Lung microvascular endothelial cell (primary cell): Measurements from ENCODE around the gene OR6N1. TPM values are rescaled to one million over a fixed set of nuclear protein-coding genes. Genes with fewer than 3 reads are reported as not detected.

ENCODE experiments used
- DNase-seq, 2 donors: peaks; one replicate each; pipeline versions ENCODE4 v3.0.0 to v3.0.0-alpha.2; 2010; ENCODE audit warnings: low read depth in 2 of 2
- total RNA-seq: library from RNA; depleted of rRNA; stranded (reverse); fragments of >200 nt; gene quantifications from 2 replicates; pipeline ENCODE4 v1.2.1, GENCODE V29; 2014

Gene OR6N1
- total RNA-seq, 1 donor from 2014 or later: not detected

GRCh38 chr1:158752155-158752712, 19.8 kb downstream of the OR6N1 start:
- DNase-seq: no peak

DNA sequence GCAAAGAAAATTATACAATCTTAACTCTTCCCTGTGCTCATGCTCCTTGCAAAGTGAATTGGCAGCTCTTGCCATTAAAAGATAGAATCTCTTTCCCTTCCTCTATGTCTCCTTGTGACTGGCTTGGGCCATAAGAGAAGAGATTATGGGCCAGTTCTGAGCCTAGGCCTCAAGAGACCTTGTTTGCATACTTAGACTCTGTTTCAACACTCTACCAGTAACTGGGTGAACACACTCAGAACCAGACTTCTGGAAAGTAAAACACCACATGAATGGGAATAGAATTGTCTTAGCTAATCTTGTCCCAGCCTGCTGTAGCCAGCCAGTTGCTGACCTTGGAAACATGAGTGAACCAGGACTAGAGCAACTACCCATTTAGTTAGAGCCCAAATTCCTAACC, 36.1 kb downstream of the OR6N1 start:
- DNase-seq: no peak

- DNase-seq: no peak
Observed at GRCh38 chr1:158732524-158732923, 39.5 kb downstream of the OR6N1 start.

DNA sequence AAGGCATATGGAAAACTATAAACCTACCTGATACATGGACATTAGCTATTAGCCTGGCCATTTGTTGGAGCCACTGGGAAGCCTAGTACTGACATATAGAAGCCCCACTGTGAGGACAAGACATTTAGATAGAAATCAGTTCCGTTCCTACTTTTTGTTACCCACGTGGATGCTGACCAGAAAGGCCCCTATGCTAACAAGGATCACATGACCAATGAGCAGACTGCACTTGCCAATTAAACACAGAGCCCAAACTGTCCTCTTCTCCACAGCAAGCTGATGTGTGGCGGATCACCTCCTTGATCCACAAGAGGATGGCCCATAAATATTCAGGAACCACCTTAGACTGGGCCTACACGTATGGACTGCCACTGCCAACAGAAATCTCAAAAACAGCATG, 40.3 kb downstream of the OR6N1 start:
- DNase-seq: no peak

GRCh38 chr1:158730453-158730852, 41.5 kb downstream of the OR6N1 start:
- DNase-seq: no peak

DNA sequence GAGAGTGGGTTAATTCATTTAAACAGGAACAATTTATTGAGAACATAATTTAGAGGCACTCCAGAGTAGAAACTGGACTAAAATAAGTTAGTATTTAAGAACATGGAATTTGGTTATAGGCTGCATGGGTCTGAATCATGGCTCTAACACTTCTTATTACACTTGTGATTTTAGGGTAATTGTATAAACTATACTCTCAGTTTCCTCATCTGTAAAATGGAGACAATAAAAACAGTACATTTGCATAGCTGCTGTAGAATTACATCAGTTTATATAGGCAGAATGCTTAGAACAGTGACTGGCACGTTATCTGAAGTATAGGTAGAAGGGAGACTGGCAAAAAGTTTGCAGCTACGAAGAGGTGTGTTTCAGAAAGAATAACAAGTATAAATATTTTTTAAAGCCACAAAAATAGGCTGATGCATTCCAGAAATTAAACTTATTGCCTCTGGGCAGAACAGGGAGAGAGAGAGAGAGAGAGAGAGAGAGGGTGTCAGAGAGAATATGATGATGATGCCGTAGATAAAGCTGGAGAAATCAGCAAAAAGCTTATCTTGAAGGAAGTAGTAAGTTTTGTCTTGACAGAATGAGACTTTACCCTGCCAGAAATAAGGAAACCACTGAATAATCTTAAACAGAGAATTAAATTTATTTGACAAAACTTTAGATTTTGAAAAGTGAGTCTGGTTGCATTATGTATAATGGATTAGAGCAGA, 43.3 kb downstream of the OR6N1 start:
- no peak for DNase-seq

DNA sequence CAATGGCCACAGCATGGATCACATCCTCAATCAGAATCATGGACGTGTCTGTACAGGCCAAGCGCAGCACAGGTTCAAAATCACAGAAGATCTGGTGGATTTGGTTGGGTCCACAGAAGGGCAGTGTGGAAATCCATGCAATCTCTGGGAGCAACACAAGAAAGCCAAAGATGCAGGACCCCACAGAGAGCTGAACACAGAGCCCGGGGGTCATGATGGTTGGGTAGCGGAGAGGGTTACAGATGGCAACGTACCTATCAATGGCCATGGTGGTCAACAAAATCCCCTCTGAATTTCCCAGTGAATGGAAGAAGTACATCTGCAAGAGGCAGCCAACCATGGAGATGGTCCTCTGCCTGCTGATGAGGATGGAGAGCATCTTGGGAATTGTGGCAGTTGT, 47.6 kb downstream of the OR6N1 start:
- no peak for DNase-seq

GRCh38 chr1:158720620-158721019, 51.4 kb downstream of the OR6N1 start, which contains the start of gene OR6K3:
OR6K3 (minus strand) TSS chr1:158720720; CDS start chr1:158718115, 2,605 bp downstream.
- DNase-seq: no peak

DNA sequence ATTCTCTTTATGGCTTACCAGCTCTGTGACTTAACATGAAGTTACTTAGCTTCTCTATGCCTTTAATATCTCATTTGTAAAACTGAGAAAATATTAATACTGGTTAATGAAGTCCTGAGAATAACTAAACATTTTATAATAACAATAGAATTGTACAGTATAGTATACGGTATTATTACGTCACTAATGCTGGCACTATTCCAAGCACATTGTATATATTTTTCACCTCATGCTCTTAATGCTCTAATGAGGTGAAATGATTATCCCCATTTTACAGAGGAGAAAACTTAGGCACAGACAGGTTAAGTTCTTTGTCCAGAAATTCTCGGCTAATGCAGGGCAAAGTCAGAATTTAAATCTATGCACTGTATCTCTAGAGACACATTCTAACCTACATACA, 52.3 kb downstream of the OR6N1 start:
- no peak for DNase-seq

- no peak for DNase-seq
Observed at GRCh38 chr1:158717344-158717743, 54.7 kb downstream of the OR6N1 start.

- no peak for DNase-seq
Observed at GRCh38 chr1:158716335-158716734, 55.7 kb downstream of the OR6N1 start.

DNA sequence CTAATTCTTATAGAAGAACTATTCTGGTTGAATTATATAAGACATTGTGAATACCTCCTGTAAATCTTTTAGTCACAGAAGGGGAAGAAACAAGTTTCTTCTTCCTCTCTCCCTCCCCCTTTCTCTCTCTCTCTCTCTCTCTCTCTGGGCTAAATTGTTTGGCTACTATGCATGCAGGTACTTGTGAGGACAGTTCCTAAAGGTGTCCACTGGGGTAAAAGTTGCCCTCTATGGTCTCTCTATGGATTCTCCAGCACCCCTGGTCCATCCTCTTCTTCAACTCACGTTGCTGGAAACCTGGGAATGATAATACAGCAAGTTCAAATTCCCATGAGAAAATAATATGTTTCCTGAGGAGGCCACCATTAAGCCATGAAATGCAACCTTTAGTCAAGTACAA, 57.2 kb downstream of the OR6N1 start:
- DNase-seq: no peak

Other genes starting within 250 kb of the OR6N1 start
- gene OR6Y1, start 217.8 kb downstream of the OR6N1 start, total RNA-seq: not detected in 2 replicates
- gene OR6P1, start 201.6 kb downstream of the OR6N1 start, total RNA-seq: not detected in 2 replicates
- gene OR10X1, start 192.3 kb downstream of the OR6N1 start, total RNA-seq: not detected in 2 replicates
- not detected in 2 replicates for gene OR10Z1, start 166.9 kb downstream of the OR6N1 start, total RNA-seq
- 0.40 and 0.87 TPM in 2 replicates for gene SPTA1, start 85.5 kb downstream of the OR6N1 start, total RNA-seq
- gene OR6K2, start 71.5 kb downstream of the OR6N1 start, total RNA-seq: not detected in 2 replicates
- not detected in 2 replicates for gene OR6K3, start 51.5 kb downstream of the OR6N1 start, total RNA-seq
- gene OR6K6, start 17.5 kb downstream of the OR6N1 start, total RNA-seq: not detected in 2 replicates
- not detected in 2 replicates for gene OR6N2, start 9.0 kb upstream of the OR6N1 start, total RNA-seq
- gene MNDA, start 59.2 kb upstream of the OR6N1 start, total RNA-seq: not detected in 2 replicates
- gene PYHIN1, start 159.4 kb upstream of the OR6N1 start, total RNA-seq: not detected in 2 replicates
- 33.9 and 51.2 TPM in 2 replicates for gene IFI16, start 237.7 kb upstream of the OR6N1 start, total RNA-seq